ENCODE results near the gene CRK.

GRCh38 chr17:1462164-1463112 is 6.4 kb upstream of the CRK start:
- TF ChIP-seq CTCF (IDR thresholded peaks at IDR 0.05) = no peak
- no peak for TF ChIP-seq POLR2AphosphoS5 (IDR thresholded peaks at IDR 0.05)
- no peak for TF ChIP-seq POLR2A (IDR thresholded peaks at IDR 0.05)
- no peak for TF ChIP-seq EP300 (IDR thresholded peaks at IDR 0.05)

All from sigmoid colon (tissue), 4 donors.